H1 (cell line): ENCODE data around the gene PAX8. TPM values are rescaled to one million over a fixed set of nuclear protein-coding genes. Genes with fewer than 3 reads are reported as not detected.

ENCODE experiments used
- CTCF ChIA-PET: fragments of 300-600 bp; sonication (Branson Sonifier 250); formaldehyde crosslinking; loops from one replicate; lab custom pipeline; 2021; ENCODE audit not compliant: partially characterized antibody; lab: Charles Lee
- POLR2A ChIA-PET: fragments of 300-600 bp; sonication (Branson Sonifier 250); formaldehyde crosslinking; loops from one replicate; lab custom pipeline; 2021; ENCODE audit warnings: inconsistent platforms; ENCODE audit not compliant: partially characterized antibody; lab: Charles Lee
- DNase-seq, 2 experiments: peaks; one replicate each; pipeline versions ENCODE4 v3.0.0 to v3.0.0-alpha.2; 2010 to 2022; ENCODE audit warnings: low spot score in 2 of 2, low read depth in 1 of 2, mixed read lengths in 1 of 2
- FAIRE-seq: peaks from 2 replicates; lab custom pipeline; 2011; peaks lifted over from hg19 to GRCh38; lab: Jason Lieb, UNC
- H2AFZ ChIP-seq: 2 replicates; pipeline ENCODE4 v1.8.1; 2012; ENCODE audit warnings: low read length, inconsistent platforms
- H2AK5ac ChIP-seq: 2 replicates; pipeline ENCODE4 v1.6.1; 2013; ENCODE audit warnings: low read depth, low read length
- H2BK120ac ChIP-seq: replicated peaks from 2 replicates; pipeline ENCODE3; 2013; ENCODE audit warnings: low read depth, low read length, inconsistent platforms
- H2BK12ac ChIP-seq: 2 replicates; pipeline ENCODE4 v1.6.1; 2013; ENCODE audit warnings: low read depth, low read length
- H2BK15ac ChIP-seq: 2 replicates; pipeline ENCODE4 v1.6.1; 2013; ENCODE audit warnings: low read length
- H2BK20ac ChIP-seq: 2 replicates; pipeline ENCODE4 v1.6.1; 2013; ENCODE audit warnings: low read length
- H2BK5ac ChIP-seq: 2 replicates; pipeline ENCODE4 v1.6.1; 2013; ENCODE audit warnings: low read depth, low read length
- H3K14ac ChIP-seq: 2 replicates; pipeline ENCODE4 v1.6.1; 2013; ENCODE audit warnings: inconsistent platforms; ENCODE audit not compliant: insufficient read length
- H3K18ac ChIP-seq: 2 replicates; pipeline ENCODE4 v1.6.1; 2013; ENCODE audit warnings: low read length; ENCODE audit errors: extremely low read depth
- H3K23ac ChIP-seq: 2 replicates; pipeline ENCODE4 v1.6.1; 2013; ENCODE audit warnings: inconsistent platforms; ENCODE audit not compliant: insufficient read length
- H3K23me2 ChIP-seq: 2 replicates; pipeline ENCODE4 v1.6.1; 2013; ENCODE audit warnings: low read depth, low read length
- H3K27ac ChIP-seq: 2 replicates; pipeline ENCODE4 v1.6.1; 2011; ENCODE audit warnings: low read depth, low read length, inconsistent platforms
- H3K27me3 ChIP-seq, 4 experiments: replicated peaks in 1 of 4; 1 replicate in 1 of 4; 2 replicates in 3 of 4; pipeline versions ENCODE4 v1.6.1 to v1.8.1; 2011 to 2013; ENCODE audit warnings: low read length in 3 of 4, mild to moderate bottlenecking in 3 of 4, inconsistent platforms in 2 of 4, mixed read lengths in 2 of 4, moderate library complexity in 1 of 4; ENCODE audit not compliant: control insufficient read depth in 3 of 4, insufficient read depth in 3 of 4; ENCODE audit errors: extremely low read depth in 1 of 4
- H3K36me3 ChIP-seq, 4 experiments: 2 replicates each; pipeline versions ENCODE4 v1.6.1 to v1.8.1; 2011 to 2013; ENCODE audit warnings: mild to moderate bottlenecking in 4 of 4, low read length in 3 of 4, moderate library complexity in 2 of 4, control low read depth in 1 of 4, inconsistent platforms in 1 of 4; ENCODE audit not compliant: insufficient read depth in 4 of 4, control insufficient read depth in 2 of 4
- H3K4ac ChIP-seq: replicated peaks from 2 replicates; pipeline ENCODE3; 2013; ENCODE audit warnings: low read length, low read depth, mixed read lengths, inconsistent platforms; ENCODE audit not compliant: insufficient read length
- H3K4me1 ChIP-seq, 4 experiments: replicated peaks in 1 of 4; 1 replicate in 1 of 4; 2 replicates in 3 of 4; pipeline versions ENCODE4 v1.6.1 to v1.8.1; 2011 to 2013; ENCODE audit warnings: low read length in 3 of 4, inconsistent platforms in 2 of 4, mixed read lengths in 1 of 4; ENCODE audit not compliant: insufficient read depth in 4 of 4, control insufficient read depth in 3 of 4
- H3K4me2 ChIP-seq, 2 experiments: 2 replicates each; pipeline versions ENCODE4 v1.6.1 to v1.8.1; 2011 to 2013; ENCODE audit warnings: low read depth in 2 of 2, low read length in 2 of 2, control low read depth in 1 of 2, inconsistent platforms in 1 of 2, mild to moderate bottlenecking in 1 of 2; ENCODE audit not compliant: insufficient read depth in 1 of 2
- H3K4me3 ChIP-seq, 4 experiments: fragments of 200-600, 300-600 bp in 1 of 4; sonication (generic), shearing (Covaris generic), sonication (Bioruptor Twin) in 1 of 4; 2 replicates each; pipeline versions ENCODE4 v1.5.1 to v1.8.1; 2011 to 2016; ENCODE audit warnings: low read length in 4 of 4, low read depth in 3 of 4, control low read depth in 2 of 4, inconsistent platforms in 2 of 4, mild to moderate bottlenecking in 2 of 4, mixed read lengths in 1 of 4, moderate library complexity in 1 of 4; ENCODE audit not compliant: insufficient read depth in 2 of 4; ENCODE audit errors: extremely low read depth in 1 of 4
- H3K56ac ChIP-seq: replicated peaks from 2 replicates; pipeline ENCODE3; 2013; ENCODE audit warnings: low read depth, mild to moderate bottlenecking, mixed read lengths, low read length, inconsistent platforms; ENCODE audit not compliant: insufficient read length
- H3K79me1 ChIP-seq: 2 replicates; pipeline ENCODE4 v1.6.1; 2013; ENCODE audit warnings: low read depth, low read length, control low read depth
- H3K79me2 ChIP-seq, 2 experiments: 2 replicates each; pipeline versions ENCODE4 v1.6.1 to v1.8.1; 2012 to 2013; ENCODE audit warnings: low read length in 2 of 2, mild to moderate bottlenecking in 2 of 2, inconsistent platforms in 1 of 2; ENCODE audit not compliant: insufficient read depth in 2 of 2, control insufficient read depth in 1 of 2
- H3K9ac ChIP-seq, 4 experiments: replicated peaks in 1 of 4; 1 replicate in 1 of 4; 2 replicates in 3 of 4; pipeline versions ENCODE4 v1.6.1 to v1.8.1; 2011 to 2013; ENCODE audit warnings: low read depth in 3 of 4, low read length in 3 of 4, control low read depth in 2 of 4, mild to moderate bottlenecking in 2 of 4, moderate library complexity in 2 of 4, inconsistent platforms in 1 of 4; ENCODE audit errors: extremely low read depth in 1 of 4
- H3K9me3 ChIP-seq, 2 experiments: 2 replicates each; pipeline versions ENCODE4 v1.6.1 to v1.8.1; 2012 to 2013; ENCODE audit warnings: mild to moderate bottlenecking in 2 of 2, moderate library complexity in 2 of 2, control low read depth in 1 of 2, inconsistent platforms in 1 of 2, low read depth in 1 of 2, low read length in 1 of 2, mixed read lengths in 1 of 2; ENCODE audit not compliant: insufficient read depth in 2 of 2
- H4K20me1 ChIP-seq, 2 experiments: replicated peaks in 1 of 2; 2 replicates each; pipeline versions ENCODE3 to v1.8.1; 2011 to 2013; ENCODE audit warnings: inconsistent platforms in 2 of 2, low read length in 2 of 2, mild to moderate bottlenecking in 1 of 2; ENCODE audit not compliant: insufficient read depth in 2 of 2, control insufficient read depth in 1 of 2
- H4K5ac ChIP-seq: 2 replicates; pipeline ENCODE4 v1.6.1; 2013; ENCODE audit warnings: low read length, low read depth, mixed read lengths, inconsistent platforms; ENCODE audit not compliant: insufficient read length
- H4K8ac ChIP-seq: 2 replicates; pipeline ENCODE4 v1.8.0; 2013; ENCODE audit warnings: mild to moderate bottlenecking, moderate library complexity, low read length, inconsistent platforms; ENCODE audit not compliant: insufficient read depth; ENCODE audit errors: extremely low read depth
- H4K91ac ChIP-seq: replicated peaks from 2 replicates; pipeline ENCODE3; 2013; ENCODE audit warnings: low read length, mixed read lengths, inconsistent platforms; ENCODE audit not compliant: insufficient read length
- CBX8 ChIP-seq: fragments of 300-800, 300-1000 bp; sonication (generic); IDR thresholded peaks from 2 replicates; pipeline ENCODE4 v1.7.1; 2016; ENCODE audit warnings: low read depth, low read length, borderline replicate concordance
- CEBPB ChIP-seq: IDR thresholded peaks from 2 replicates; pipeline ENCODE4 v1.6.1; 2012; ENCODE audit warnings: low read depth, low read length
- EGR1 ChIP-seq: IDR thresholded peaks from 2 replicates; pipeline ENCODE4 v1.6.1; 2011; ENCODE audit warnings: low read depth, low read length, borderline replicate concordance
- FOSL1 ChIP-seq: IDR thresholded peaks from 2 replicates; pipeline ENCODE4 v1.6.1; 2011; ENCODE audit warnings: mild to moderate bottlenecking, low read depth, low read length, moderate library complexity; ENCODE audit not compliant: insufficient read depth
- KDM5A ChIP-seq: fragments of 200-600 bp; IDR thresholded peaks from 2 replicates; pipeline ENCODE4 v1.7.1; 2012; ENCODE audit warnings: mild to moderate bottlenecking, low read length, inconsistent platforms, mixed read lengths
- PHF8 ChIP-seq: fragments of 200-600 bp; sonication (generic); conservative IDR thresholded peaks from 2 replicates; pipeline ENCODE4 v1.7.1; 2012; ENCODE audit warnings: low read depth, mild to moderate bottlenecking, inconsistent platforms, low read length, moderate library complexity
- POLR2A ChIP-seq, 2 experiments: IDR thresholded peaks; 1 replicate in 1 of 2; 2 replicates in 1 of 2; pipeline ENCODE4 v1.6.1; 2011; ENCODE audit warnings: low read depth in 2 of 2, low read length in 2 of 2, mild to moderate bottlenecking in 2 of 2; ENCODE audit errors: control extremely low read depth in 1 of 2
- POU5F1 ChIP-seq: IDR thresholded peaks from 2 replicates; pipeline ENCODE4 v1.6.1; 2011; ENCODE audit warnings: low read depth, mild to moderate bottlenecking, low read length, moderate library complexity
- SIRT6 ChIP-seq: IDR thresholded peaks from one replicate; pipeline ENCODE4 v1.7.1; 2012; ENCODE audit warnings: low read length, inconsistent platforms
- TCF12 ChIP-seq: IDR thresholded peaks from 2 replicates; pipeline ENCODE4 v1.6.1; 2011; ENCODE audit warnings: low read depth, mild to moderate bottlenecking, low read length
- YY1 ChIP-seq: IDR thresholded peaks from 2 replicates; pipeline ENCODE4 v1.6.1; 2011; ENCODE audit warnings: low read depth, mild to moderate bottlenecking, low read length
- WGBS, 2 experiments: shearing (Covaris generic) in 1 of 2; methylation state at CpG; one replicate each; pipeline versions ENCODE4 v1.1.6 to v1.1.7; 2013 to 2015; ENCODE audit warnings: low lambda C conversion rate in 2 of 2, mixed read lengths in 2 of 2, inconsistent platforms in 1 of 2, low coverage in 1 of 2, missing lambda C conversion rate in 1 of 2; ENCODE audit not compliant: insufficient replicate concordance in 2 of 2, insufficient coverage in 1 of 2, insufficient read length in 1 of 2; ENCODE audit errors: extremely low coverage in 1 of 2, missing lambda C conversion rate in 1 of 2; 5-methylcytosine and 5-hydroxymethylcytosine counted together
- polyA plus RNA-seq, 7 experiments: library from polyadenylated mRNA; depleted of rRNA in 3 of 7; stranded (reverse) in 5 of 7; unstranded in 2 of 7; fragments of >200 nt in 5 of 7; fragments of 200-250 nt in 2 of 7; gene quantifications; 1 replicate in 5 of 7; 2 replicates in 1 of 7; 4 replicates in 1 of 7; pipeline versions ENCODE4 v1.2.1 to v1.2.3, GENCODE V29; 2011 to 2013; ENCODE audit warnings: missing spikeins in 2 of 7, mixed read lengths in 2 of 7
- total RNA-seq: library from RNA; stranded (reverse); fragmentation: NEBNext Ultra II Directional; extraction: Animal tissue kit (Norgen Biotek cat#: 25700); gene quantifications from 2 replicates; pipeline ENCODE4 v1.2.1, GENCODE V29; 2021
- TF ChIP-seq, protein P1 (sequence below): IDR thresholded peaks from 2 replicates; pipeline ENCODE4 v1.6.1; 2011; ENCODE audit warnings: low read depth, mild to moderate bottlenecking, low read length; ENCODE audit not compliant: insufficient read depth

The PAX8 gene
- total and polyA plus RNA-seq, 2 of the 8 experiments (the other 6 are each of a cell fraction or from before 2014, with no cell fraction given) = 0.02 TPM; not detected in 1

- no peak overlapping the region for H4K91ac ChIP-seq
- no peak overlapping the region for H3K14ac ChIP-seq
- H2BK15ac ChIP-seq = no peak overlapping the region
- H3K18ac ChIP-seq = no peak overlapping the region
- no peak overlapping the region for H3K56ac ChIP-seq
- H3K27me3 ChIP-seq = no peaks in the 10 kb centered on the region
- no peak overlapping the region for H3K27ac ChIP-seq
- H4K20me1 ChIP-seq = no peaks in the 10 kb centered on the region
- H2BK12ac ChIP-seq = no peak overlapping the region
- H2AFZ ChIP-seq = no peak overlapping the region
- H2BK5ac ChIP-seq = no peak overlapping the region
- ChIA-PET CTCF (interaction anchor here (0.7 to 5.5 kb wide), 13 partner anchors 7 to 149 kb away, joined by 3 to 37 read pairs (median 3); no protein-coding TSS in a partner anchor), POLR2A (no interaction called here)
- 0 out of 7 replicates have a peak, but pooled peaks cover 0 to 1% (median 0%) of the 10 kb centered on the region in 4 experiments for H3K4me1 ChIP-seq
- 86% methylated on average over 18 of the region's 18 CpGs; no CpG with 5 or more reads in 1 of the 2 experiments for WGBS, 2 experiments
- no peak overlapping the region for H4K5ac ChIP-seq
- H3K36me3 ChIP-seq = no peaks in the 10 kb centered on the region
- no peak overlapping the region for H3K4me2 ChIP-seq
- DNase-seq = peak in 1 of 2 experiments; percentile 13
- no peak overlapping the region for H2AK5ac ChIP-seq
- H3K79me2 ChIP-seq = no peaks in the 10 kb centered on the region
- no peak overlapping the region for H4K8ac ChIP-seq
- no peak overlapping the region for H3K4me3 ChIP-seq
- H2BK20ac ChIP-seq = no peak overlapping the region
- H3K9ac ChIP-seq = no peak overlapping the region
- 0 out of 2 replicates have a peak, but pooled peaks cover 2% of the 10 kb centered on the region for H3K23me2 ChIP-seq
- no peaks in the 10 kb centered on the region for H3K79me1 ChIP-seq
- H3K23ac ChIP-seq = no peak overlapping the region
- peaks cover 0 to 4% of the 10 kb centered on the region in 2 experiments; a peak in 1 of 4 replicates for H3K9me3 ChIP-seq
- H2BK120ac ChIP-seq = no peak overlapping the region
- FAIRE-seq = no peak
- no peak overlapping the region for H3K4ac ChIP-seq
- no peak for TF ChIP-seq CBX8
- no peak for TF ChIP-seq KDM5A
- TF ChIP-seq TCF12 = no peak
- TF ChIP-seq PHF8 = no peak
- TF ChIP-seq EGR1 = no peak
- no peak for TF ChIP-seq SIRT6
- no peak for TF ChIP-seq POLR2A (IDR thresholded peaks at IDR 0.05; ENCODE audit: control extremely low read depth in 1 of 2, low read depth in 2 of 2, low read length in 2 of 2)
- TF ChIP-seq, protein P1, sequence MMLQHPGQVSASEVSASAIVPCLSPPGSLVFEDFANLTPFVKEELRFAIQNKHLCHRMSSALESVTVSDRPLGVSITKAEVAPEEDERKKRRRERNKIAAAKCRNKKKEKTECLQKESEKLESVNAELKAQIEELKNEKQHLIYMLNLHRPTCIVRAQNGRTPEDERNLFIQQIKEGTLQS = no peak
- TF ChIP-seq YY1 = no peak
- TF ChIP-seq POU5F1 = no peak
- TF ChIP-seq FOSL1 = no peak
- no peak for TF ChIP-seq CEBPB
These were observed 37.5 kb downstream of the PAX8 start for GRCh38 chr2:113240915-113241911.
